ENCODE data around the gene NIFK. TPM values are rescaled to one million over a fixed set of nuclear protein-coding genes. Genes with fewer than 3 reads are reported as not detected.

The NIFK gene
- total RNA-seq, 1 experiment from 2014 or later: 75.9 TPM

GRCh38 chr2:121689356-121689755, 47.3 kb downstream of the NIFK start:
- peak; percentile 56 for TF ChIP-seq CTCF (conservative IDR thresholded peaks at IDR 0.05)
- TF ChIP-seq EZH2 (IDR thresholded peaks at IDR 0.05; ENCODE audit: low read depth): no peak
- Histone ChIP-seq H3K4me1 (replicated peaks; ENCODE audit: insufficient read depth) (no peaks in the 10 kb centered on the region), H3K9me3 (ENCODE audit: insufficient read depth, low read depth) (no peaks in the 10 kb centered on the region), H3K4me2 (no peak overlapping the region), H3K27ac (no peak overlapping the region), H3K4me3 (no peak overlapping the region), H3K79me2 (ENCODE audit: low read depth) (no peaks in the 10 kb centered on the region), H3K27me3 (ENCODE audit: insufficient read depth, low read depth) (no peaks in the 10 kb centered on the region), H3F3A (ENCODE audit: insufficient read depth, low read depth) (no peaks in the 10 kb centered on the region), H4K20me1 (ENCODE audit: insufficient read depth) (no peaks in the 10 kb centered on the region), H2AFZ (no peak overlapping the region), H3K9me2 (ENCODE audit: insufficient read depth) (no peaks in the 10 kb centered on the region), H3K36me3 (ENCODE audit: low read depth) (no peaks in the 10 kb centered on the region)
- no TSS peak for BruUV-seq (replicated peaks)
- peak; percentile 19 to 50 for DNase-seq
- CTCF ChIA-PET: interaction anchor here (0.7 to 1.0 kb wide), 2 partner anchors 32 to 375 kb away, joined by 3 to 5 read pairs; no protein-coding TSS in a partner anchor
- intact Hi-C loops (cut with micrococcal nuclease; ENCODE audit: unreplicated experiment): no loop called here
- POLR2A ChIA-PET (ENCODE audit: unreplicated experiment): no interaction called here

- Histone ChIP-seq H3K36me3 (ENCODE audit: low read depth) (no peaks in the 10 kb centered on the region), H3K4me2 (no peak overlapping the region), H3K27me3 (ENCODE audit: insufficient read depth, low read depth) (no peaks in the 10 kb centered on the region), H3K27ac (no peak overlapping the region), H3K9me3 (ENCODE audit: insufficient read depth, low read depth) (no peaks in the 10 kb centered on the region; the same call in 1 of the 2 replicates), H3K79me2 (ENCODE audit: low read depth) (no peaks in the 10 kb centered on the region), H3F3A (ENCODE audit: insufficient read depth, low read depth) (no peaks in the 10 kb centered on the region), H2AFZ (no peak overlapping the region), H4K20me1 (ENCODE audit: insufficient read depth) (no peaks in the 10 kb centered on the region), H3K4me3 (no peak overlapping the region), H3K4me1 (replicated peaks; ENCODE audit: insufficient read depth) (no peaks in the 10 kb centered on the region), H3K9me2 (ENCODE audit: insufficient read depth) (no peaks in the 10 kb centered on the region)
- POLR2A ChIA-PET (ENCODE audit: unreplicated experiment): no interaction called here
- no peak for DNase-seq
- CTCF ChIA-PET: interaction anchor here (0.7 to 1.0 kb wide), 2 partner anchors 32 to 374 kb away, joined by 3 to 5 read pairs; no protein-coding TSS in a partner anchor
- BruUV-seq (replicated peaks): no TSS peak
- TF ChIP-seq CTCF (conservative IDR thresholded peaks at IDR 0.05): no peak
- no peak for TF ChIP-seq EZH2 (IDR thresholded peaks at IDR 0.05; ENCODE audit: low read depth)
- intact Hi-C loops (cut with micrococcal nuclease; ENCODE audit: unreplicated experiment): no loop called here
Observed at GRCh38 chr2:121688820-121689219, 47.9 kb downstream of the NIFK start.

GRCh38 chr2:121686902-121687301, 49.8 kb downstream of the NIFK start:
- Histone ChIP-seq H3K27me3 (ENCODE audit: insufficient read depth, low read depth) (no peaks in the 10 kb centered on the region), H2AFZ (no peak overlapping the region), H3K4me3 (no peak overlapping the region), H3K9me2 (ENCODE audit: insufficient read depth) (no peaks in the 10 kb centered on the region), H3K4me1 (replicated peaks; ENCODE audit: insufficient read depth) (no peaks in the 10 kb centered on the region), H3F3A (ENCODE audit: insufficient read depth, low read depth) (no peaks in the 10 kb centered on the region), H3K9me3 (ENCODE audit: insufficient read depth, low read depth) (peaks cover 12% of the 10 kb centered on the region), H3K36me3 (ENCODE audit: low read depth) (no peaks in the 10 kb centered on the region), H4K20me1 (ENCODE audit: insufficient read depth) (no peaks in the 10 kb centered on the region), H3K4me2 (no peak overlapping the region), H3K27ac (no peak overlapping the region), H3K79me2 (ENCODE audit: low read depth) (no peaks in the 10 kb centered on the region)
- DNase-seq: no peak
- TF ChIP-seq CTCF (conservative IDR thresholded peaks at IDR 0.05) (no peak), EZH2 (IDR thresholded peaks at IDR 0.05; ENCODE audit: low read depth) (no peak)
- BruUV-seq (replicated peaks): no TSS peak
- intact Hi-C loops (cut with micrococcal nuclease; ENCODE audit: unreplicated experiment): no loop called here
- POLR2A ChIA-PET (ENCODE audit: unreplicated experiment): no interaction called here
- CTCF ChIA-PET: no interaction called here
